Measurements from ENCODE around the gene NAPA.

The NAPA gene

DNA sequence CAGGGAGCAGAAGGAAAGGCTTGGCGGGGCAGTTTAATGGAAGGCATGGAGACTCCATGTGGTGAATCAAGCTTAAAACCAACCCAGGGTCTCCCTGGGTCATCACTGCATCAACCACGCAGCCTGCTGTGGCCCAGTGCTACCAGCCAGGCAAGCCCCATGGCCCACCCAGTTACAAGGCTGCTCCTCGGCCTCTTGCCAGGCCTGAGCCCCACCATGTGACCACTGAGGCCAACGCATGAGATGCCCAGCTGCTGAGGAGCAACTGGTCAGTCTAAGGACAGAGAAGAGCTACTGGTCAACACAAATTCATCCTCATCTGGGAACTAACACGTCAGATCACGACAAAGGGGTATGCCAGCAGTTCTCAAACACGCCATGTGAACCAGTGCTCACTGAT is 15.5 kb downstream of the NAPA start:
- H3K4me3 ChIP-seq (ENCODE audit: control insufficient read depth, low read depth, low read length), result no peak overlapping the region
- DNase-seq (ENCODE audit: low read depth), result no peak
- TF ChIP-seq, protein P1, sequence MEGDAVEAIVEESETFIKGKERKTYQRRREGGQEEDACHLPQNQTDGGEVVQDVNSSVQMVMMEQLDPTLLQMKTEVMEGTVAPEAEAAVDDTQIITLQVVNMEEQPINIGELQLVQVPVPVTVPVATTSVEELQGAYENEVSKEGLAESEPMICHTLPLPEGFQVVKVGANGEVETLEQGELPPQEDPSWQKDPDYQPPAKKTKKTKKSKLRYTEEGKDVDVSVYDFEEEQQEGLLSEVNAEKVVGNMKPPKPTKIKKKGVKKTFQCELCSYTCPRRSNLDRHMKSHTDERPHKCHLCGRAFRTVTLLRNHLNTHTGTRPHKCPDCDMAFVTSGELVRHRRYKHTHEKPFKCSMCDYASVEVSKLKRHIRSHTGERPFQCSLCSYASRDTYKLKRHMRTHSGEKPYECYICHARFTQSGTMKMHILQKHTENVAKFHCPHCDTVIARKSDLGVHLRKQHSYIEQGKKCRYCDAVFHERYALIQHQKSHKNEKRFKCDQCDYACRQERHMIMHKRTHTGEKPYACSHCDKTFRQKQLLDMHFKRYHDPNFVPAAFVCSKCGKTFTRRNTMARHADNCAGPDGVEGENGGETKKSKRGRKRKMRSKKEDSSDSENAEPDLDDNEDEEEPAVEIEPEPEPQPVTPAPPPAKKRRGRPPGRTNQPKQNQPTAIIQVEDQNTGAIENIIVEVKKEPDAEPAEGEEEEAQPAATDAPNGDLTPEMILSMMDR (conservative IDR thresholded peaks at IDR 0.05; ENCODE audit: control insufficient read depth, insufficient read depth, low read depth, low read length), result no peak

DNA sequence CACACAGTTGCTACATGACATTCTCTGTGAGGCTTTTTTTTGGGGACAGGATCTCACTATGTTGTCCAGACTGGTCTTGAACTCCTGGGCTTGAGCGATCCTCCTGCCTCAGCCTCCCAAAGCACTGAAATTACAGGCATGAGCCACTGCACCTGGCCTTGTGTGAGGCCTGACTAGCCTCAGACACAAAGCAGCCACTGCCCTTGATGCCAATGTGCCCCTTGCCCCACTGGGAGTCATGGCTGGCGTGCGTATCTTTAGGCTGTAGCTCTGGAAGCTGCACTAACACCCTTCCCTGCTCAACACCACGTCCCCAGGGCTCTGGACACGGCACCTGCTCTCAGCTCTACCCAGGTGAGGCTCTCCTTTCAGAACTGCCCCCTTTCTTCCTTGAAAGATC is 16.3 kb downstream of the NAPA start:
- DNase-seq (ENCODE audit: low read depth), result no peak
- no peak overlapping the region for H3K4me3 ChIP-seq (ENCODE audit: control insufficient read depth, low read depth, low read length)
- TF ChIP-seq, protein P1 (conservative IDR thresholded peaks at IDR 0.05; ENCODE audit: control insufficient read depth, insufficient read depth, low read depth, low read length), result no peak

- H3K4me3 ChIP-seq (ENCODE audit: control insufficient read depth, low read depth, low read length), result no peak overlapping the region
- TF ChIP-seq, protein P1 (conservative IDR thresholded peaks at IDR 0.05; ENCODE audit: control insufficient read depth, insufficient read depth, low read depth, low read length), result no peak
- DNase-seq (ENCODE audit: low read depth), result no peak
Measured at GRCh38 chr19:47497821-47498520, 16.9 kb downstream of the NAPA start.

- TF ChIP-seq, protein P1 (conservative IDR thresholded peaks at IDR 0.05; ENCODE audit: control insufficient read depth, insufficient read depth, low read depth, low read length), result no peak
- no peak overlapping the region for H3K4me3 ChIP-seq (ENCODE audit: control insufficient read depth, low read depth, low read length)
- no peak for DNase-seq (ENCODE audit: low read depth)
Measured at GRCh38 chr19:47497050-47497766, 17.7 kb downstream of the NAPA start.

GRCh38 chr19:47495478-47496372 is 19.1 kb downstream of the NAPA start:
- TF ChIP-seq, protein P1 (conservative IDR thresholded peaks at IDR 0.05; ENCODE audit: control insufficient read depth, insufficient read depth, low read depth, low read length), result no peak
- no peak for DNase-seq (ENCODE audit: low read depth)
- H3K4me3 ChIP-seq (ENCODE audit: control insufficient read depth, low read depth, low read length), result no peak overlapping the region

- TF ChIP-seq, protein P1 (conservative IDR thresholded peaks at IDR 0.05; ENCODE audit: control insufficient read depth, insufficient read depth, low read depth, low read length), result no peak
- no peak overlapping the region for H3K4me3 ChIP-seq (ENCODE audit: control insufficient read depth, low read depth, low read length)
- no peak for DNase-seq (ENCODE audit: low read depth)
Measured at GRCh38 chr19:47494729-47495128, 20.1 kb downstream of the NAPA start.

Data from fibroblast of mammary gland (primary cell).